Neural progenitor cell (in vitro differentiated cells): ENCODE measurements around the gene FCSK. TPM values are rescaled to one million over a fixed set of nuclear protein-coding genes. Genes with fewer than 3 reads are reported as not detected.

ENCODE experiments used
- DNase-seq: peaks from one replicate; pipeline ENCODE4 v3.0.0-alpha.2; 2016; ENCODE audit warnings: low spot score
- H2AFZ ChIP-seq: fragments of 200-600 bp; sonication (generic); replicated peaks from 2 replicates; pipeline ENCODE4 v1.6.1; 2016; ENCODE audit warnings: antibody characterized with exemption
- H3F3A ChIP-seq: fragments of 200-600 bp; sonication (generic); 2 replicates; pipeline ENCODE4 v1.6.1; 2016; ENCODE audit warnings: antibody characterized with exemption, low read depth
- H3K27ac ChIP-seq: fragments of 200-600 bp; sonication (generic); 2 replicates; pipeline ENCODE4 v1.5.1; 2016; ENCODE audit warnings: mild to moderate bottlenecking
- H3K27me3 ChIP-seq: fragments of 200-600 bp; sonication (generic); 2 replicates; pipeline ENCODE4 v1.6.1; 2016; ENCODE audit warnings: mild to moderate bottlenecking, moderate library complexity
- H3K36me3 ChIP-seq: fragments of 200-600 bp; sonication (generic); 2 replicates; pipeline ENCODE4 v1.5.1; 2016
- H3K4me1 ChIP-seq: fragments of 200-600 bp; sonication (generic); 2 replicates; pipeline ENCODE4 v1.6.1; 2016; ENCODE audit warnings: mixed run types
- H3K4me2 ChIP-seq: fragments of 200-600 bp; sonication (generic); 2 replicates; pipeline ENCODE4 v1.6.1; 2016
- H3K4me3 ChIP-seq: fragments of 200-600 bp; sonication (generic); 2 replicates; pipeline ENCODE4 v1.5.1; 2016
- H3K79me2 ChIP-seq: fragments of 200-600 bp; sonication (generic); 2 replicates; pipeline ENCODE4 v1.6.1; 2016; ENCODE audit warnings: low read depth
- H3K9ac ChIP-seq: fragments of 200-600 bp; sonication (generic); 2 replicates; pipeline ENCODE4 v1.6.1; 2016
- H3K9me3 ChIP-seq: fragments of 200-600 bp; sonication (generic); 2 replicates; pipeline ENCODE4 v1.5.1; 2016; ENCODE audit warnings: low read depth
- H4K20me1 ChIP-seq: fragments of 200-600 bp; sonication (generic); 2 replicates; pipeline ENCODE4 v1.6.1; 2016; ENCODE audit warnings: low read depth
- H3K27ac Mint-ChIP-seq: 3 replicates; pipeline ENCODE4 v1.8.0; 2021; ENCODE audit warnings: mixed read lengths
- H3K27me3 Mint-ChIP-seq: 2 replicates; pipeline ENCODE4 v1.8.0; 2022; ENCODE audit warnings: low read depth, mild to moderate bottlenecking, inconsistent platforms, moderate library complexity, mixed read lengths; ENCODE audit not compliant: insufficient read depth
- H3K36me3 Mint-ChIP-seq: 3 replicates; pipeline ENCODE4 v1.8.0; 2021; ENCODE audit warnings: mixed read lengths
- H3K4me1 Mint-ChIP-seq: 3 replicates; pipeline ENCODE4 v1.8.0; 2021; ENCODE audit warnings: mixed read lengths
- H3K4me3 Mint-ChIP-seq: 3 replicates; pipeline ENCODE4 v1.8.0; 2021; ENCODE audit warnings: mild to moderate bottlenecking, moderate library complexity, mixed read lengths
- H3K9me3 Mint-ChIP-seq: 3 replicates; pipeline ENCODE4 v1.8.0; 2020; ENCODE audit warnings: mixed read lengths
- CTCF ChIP-seq: fragments of 200-600 bp; sonication (generic); IDR thresholded peaks from 2 replicates; pipeline ENCODE4 v1.5.1; 2017; ENCODE audit warnings: antibody characterized with exemption, mild to moderate bottlenecking
- EZH2 ChIP-seq: fragments of 200-600 bp; sonication (generic); IDR thresholded peaks from 2 replicates; pipeline ENCODE4 v1.6.1; 2017; ENCODE audit warnings: antibody characterized with exemption, mild to moderate bottlenecking, moderate library complexity
- EZH2phosphoT487 ChIP-seq: fragments of 200-600 bp; sonication (generic); IDR thresholded peaks from 2 replicates; pipeline ENCODE4 v1.6.1; 2017; ENCODE audit warnings: antibody characterized with exemption
- total RNA-seq: library from RNA; depleted of rRNA; stranded (reverse); fragments of >200 nt; gene quantifications from 2 replicates; pipeline ENCODE4 v1.2.3, GENCODE V29; 2015; ENCODE audit warnings: low replicate concordance

FCSK gene
- total RNA-seq, 1 donor from 2014 or later: 11.0 TPM

- Histone ChIP-seq H3K9me3 (no peaks in the 10 kb centered on the region), H3K27me3 (no peaks in the 10 kb centered on the region), H3K4me3 (no peak overlapping the region), H3K9ac (no peak overlapping the region), H2AFZ (no peak overlapping the region), H4K20me1 (no peaks in the 10 kb centered on the region), H3K36me3 (no peaks in the 10 kb centered on the region), H3K79me2 (no peaks in the 10 kb centered on the region), H3K4me1 (no peaks in the 10 kb centered on the region), H3K27ac (no peak overlapping the region), H3K4me2 (no peak overlapping the region), H3F3A (no peaks in the 10 kb centered on the region)
- Mint-ChIP-seq H3K9me3 (no peaks in the 10 kb centered on the region), H3K27me3 (peaks cover 2% of the 10 kb centered on the region), H3K4me1 (peaks cover 6% of the 10 kb centered on the region), H3K36me3 (no peaks in the 10 kb centered on the region), H3K27ac (no peak overlapping the region), H3K4me3 (no peak overlapping the region)
- TF ChIP-seq EZH2: no peak
- peak; percentile 64 for TF ChIP-seq CTCF
- TF ChIP-seq EZH2phosphoT487: no peak
- peak; percentile 81 for DNase-seq
Observed at GRCh38 chr16:70470927-70471341, 16.5 kb downstream of the FCSK start.

- Histone ChIP-seq H3F3A (no peaks in the 10 kb centered on the region), H3K4me2 (no peak overlapping the region), H2AFZ (no peak overlapping the region), H3K9me3 (no peaks in the 10 kb centered on the region), H3K27me3 (no peaks in the 10 kb centered on the region), H3K79me2 (no peaks in the 10 kb centered on the region), H3K36me3 (no peaks in the 10 kb centered on the region), H4K20me1 (no peaks in the 10 kb centered on the region), H3K9ac (no peak overlapping the region), H3K27ac (no peak overlapping the region), H3K4me1 (no peaks in the 10 kb centered on the region), H3K4me3 (no peak overlapping the region)
- H3K4me1 Mint-ChIP-seq: peaks cover 6% of the 10 kb centered on the region
- no peak overlapping the region for H3K27ac Mint-ChIP-seq
- no peaks in the 10 kb centered on the region for H3K9me3 Mint-ChIP-seq
- no peaks in the 10 kb centered on the region for H3K27me3 Mint-ChIP-seq
- TF ChIP-seq EZH2phosphoT487: no peak
- no peak for TF ChIP-seq CTCF
- no peak for TF ChIP-seq EZH2
- no peak overlapping the region for H3K4me3 Mint-ChIP-seq
- peaks cover 2% of the 10 kb centered on the region for H3K36me3 Mint-ChIP-seq
- no peak for DNase-seq
Observed at GRCh38 chr16:70472786-70473433, 18.5 kb downstream of the FCSK start.

- no peak for DNase-seq
- no peaks in the 10 kb centered on the region for H3K36me3 ChIP-seq
- no peaks in the 10 kb centered on the region for H3K9me3 ChIP-seq
- Mint-ChIP-seq H3K36me3 (peaks cover 3% of the 10 kb centered on the region), H3K9me3 (no peaks in the 10 kb centered on the region), H3K4me3 (no peak overlapping the region), H3K4me1 (peaks cover 6% of the 10 kb centered on the region), H3K27me3 (no peaks in the 10 kb centered on the region), H3K27ac (peak overlapping the region; percentile 76)
- TF ChIP-seq EZH2: no peak
- no peak for TF ChIP-seq CTCF
- TF ChIP-seq EZH2phosphoT487: no peak
- no peak overlapping the region for H3K4me3 ChIP-seq
- H3K4me2 ChIP-seq: no peak overlapping the region
- H3K79me2 ChIP-seq: no peaks in the 10 kb centered on the region
- H3K27me3 ChIP-seq: no peaks in the 10 kb centered on the region
- H2AFZ ChIP-seq: no peak overlapping the region
- H3K4me1 ChIP-seq: no peaks in the 10 kb centered on the region
- H4K20me1 ChIP-seq: no peaks in the 10 kb centered on the region
- H3F3A ChIP-seq: no peaks in the 10 kb centered on the region
- H3K9ac ChIP-seq: peak overlapping the region; percentile 20
- H3K27ac ChIP-seq: no peak overlapping the region
Observed at GRCh38 chr16:70473446-70474319, 19.3 kb downstream of the FCSK start.
